GM23248 (cell line): ENCODE data around the gene CAMK1.

Experiments used
- EZH2 ChIP-seq: fragments of 200-600 bp; sonication (generic); IDR thresholded peaks from 2 replicates; pipeline ENCODE4 v1.6.1; 2018; ENCODE audit warnings: antibody characterized with exemption, mild to moderate bottlenecking; ENCODE audit not compliant: insufficient read depth, poor library complexity, severe bottlenecking
- EZH2phosphoT487 ChIP-seq: fragments of 200-600 bp; sonication (generic); IDR thresholded peaks from 2 replicates; pipeline ENCODE4 v1.6.1; 2018; ENCODE audit warnings: antibody characterized with exemption, moderate library complexity, mild to moderate bottlenecking, low read depth; ENCODE audit not compliant: insufficient read depth

GRCh38 chr3:9810433-9810770 is 40.7 kb upstream of the CAMK1 start:
- TF ChIP-seq EZH2 (no peak), EZH2phosphoT487 (no peak)
